GM18868 (cell line): ENCODE measurements around the gene C1QTNF8.

ENCODE experiments used
- ATAC-seq: cut with Tn5 transposase; IDR thresholded peaks from one replicate; pipeline ENCODE4 v1.9.1; 2021; ENCODE audit warnings: mild to moderate bottlenecking, moderate library complexity; ENCODE audit not compliant: unreplicated experiment

The C1QTNF8 gene

GRCh38 chr16:1063728-1064127, 32.3 kb downstream of the C1QTNF8 start:
- ATAC-seq = no peak

DNA sequence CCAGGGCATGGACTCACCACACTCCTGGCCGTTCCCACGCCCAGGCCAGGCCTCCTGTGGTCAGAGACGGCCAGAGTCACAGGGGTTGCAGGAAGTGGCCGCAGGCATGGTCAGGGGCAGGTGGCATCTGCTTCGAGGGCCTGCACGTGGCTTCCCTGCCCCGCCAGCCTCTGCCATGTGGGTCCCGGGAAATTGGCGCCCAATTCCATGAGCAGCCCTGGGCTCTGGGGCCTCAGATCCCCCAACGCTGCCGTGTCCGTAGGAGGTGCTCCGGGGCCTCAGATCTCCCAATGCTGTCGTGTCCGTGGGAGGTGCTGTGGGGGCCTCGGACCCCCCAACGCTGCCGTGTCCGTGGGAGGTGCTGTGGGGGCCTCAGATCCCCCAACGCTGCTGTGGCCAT, 33.1 kb downstream of the C1QTNF8 start:
- no peak for ATAC-seq

DNA sequence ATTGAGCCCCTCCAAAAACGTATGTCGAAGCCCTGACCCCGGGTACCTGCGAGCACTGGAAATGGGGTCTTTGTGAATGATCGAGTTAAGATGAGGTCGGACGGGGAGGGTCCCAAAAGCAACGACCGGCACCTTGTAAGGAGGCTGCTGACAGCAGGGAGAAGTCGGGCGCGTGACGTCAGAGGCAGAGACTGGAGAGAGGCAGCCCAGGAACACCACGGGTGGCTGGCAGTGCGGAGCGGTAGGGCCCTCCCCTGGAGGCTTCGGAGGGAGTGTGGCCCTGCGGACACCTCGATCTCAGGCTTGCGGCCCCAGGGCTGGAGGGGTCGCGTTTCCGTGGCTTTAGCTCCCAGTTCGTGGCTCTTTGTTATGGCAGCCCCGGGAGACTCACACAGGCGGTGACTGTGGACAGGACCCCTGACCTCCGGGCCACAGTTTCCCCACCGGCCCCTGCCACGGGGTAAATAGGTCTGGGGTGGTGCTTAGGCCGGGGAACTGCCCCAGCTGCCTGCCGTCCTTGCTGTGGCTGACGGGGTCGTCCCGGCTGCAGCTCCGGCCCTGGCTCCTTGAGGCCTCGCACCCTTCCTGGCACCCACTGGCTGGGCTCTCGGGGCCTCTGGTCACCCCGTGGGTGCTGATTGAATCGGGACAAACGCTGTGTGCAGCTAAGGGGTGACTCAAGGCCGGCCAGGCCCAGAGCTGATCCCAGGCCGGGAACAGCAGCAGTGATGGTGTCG, 34.1 kb downstream of the C1QTNF8 start:
- no peak for ATAC-seq

DNA sequence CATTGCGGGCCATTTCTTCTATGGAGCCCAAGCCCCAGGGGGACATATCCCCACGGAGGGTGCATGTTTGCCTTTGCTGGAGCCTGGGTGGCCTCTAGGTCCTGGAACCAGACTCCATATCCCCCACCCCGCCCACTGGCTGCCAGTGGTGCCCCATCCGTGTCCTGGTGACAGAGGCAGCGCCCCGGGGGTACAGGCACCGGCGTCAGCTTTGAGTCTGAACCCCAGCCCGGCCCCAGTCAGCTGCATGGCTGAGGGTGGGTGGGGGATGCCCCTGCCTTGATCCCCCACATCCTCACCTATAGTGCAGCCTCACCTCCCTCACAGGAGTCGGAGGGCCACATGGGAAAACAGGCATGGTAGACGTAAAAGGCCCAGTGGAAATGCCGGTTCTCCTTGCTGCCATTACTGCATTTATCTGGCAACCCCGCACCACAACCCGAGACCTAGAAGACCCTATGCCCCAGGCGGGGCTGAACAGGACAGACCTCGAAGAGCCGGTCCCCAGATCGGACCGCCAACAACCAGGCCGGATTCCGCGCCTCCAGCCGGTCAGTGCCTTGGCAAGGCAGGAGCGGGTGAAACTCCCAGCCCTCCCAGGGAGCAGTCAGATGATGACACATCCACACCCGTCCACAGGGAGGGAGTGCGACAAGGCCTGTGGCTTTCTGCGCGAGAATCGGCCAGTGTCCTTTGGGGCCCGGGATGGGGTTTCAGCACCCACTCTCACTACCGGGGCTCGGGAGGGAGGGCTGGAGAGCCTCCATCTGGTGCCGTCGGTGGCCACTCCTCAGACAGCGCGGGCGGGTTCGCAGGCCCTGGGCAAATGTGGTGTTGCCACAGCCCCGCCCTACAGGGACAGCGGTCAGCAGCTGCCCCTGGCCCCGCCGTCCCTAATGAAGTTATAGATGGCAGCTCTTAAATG, 35.4 kb downstream of the C1QTNF8 start:
- no peak for ATAC-seq

GRCh38 chr16:1059310-1059709, 36.7 kb downstream of the C1QTNF8 start:
- no peak for ATAC-seq

GRCh38 chr16:1058216-1058615, 37.8 kb downstream of the C1QTNF8 start:
- no peak for ATAC-seq

DNA sequence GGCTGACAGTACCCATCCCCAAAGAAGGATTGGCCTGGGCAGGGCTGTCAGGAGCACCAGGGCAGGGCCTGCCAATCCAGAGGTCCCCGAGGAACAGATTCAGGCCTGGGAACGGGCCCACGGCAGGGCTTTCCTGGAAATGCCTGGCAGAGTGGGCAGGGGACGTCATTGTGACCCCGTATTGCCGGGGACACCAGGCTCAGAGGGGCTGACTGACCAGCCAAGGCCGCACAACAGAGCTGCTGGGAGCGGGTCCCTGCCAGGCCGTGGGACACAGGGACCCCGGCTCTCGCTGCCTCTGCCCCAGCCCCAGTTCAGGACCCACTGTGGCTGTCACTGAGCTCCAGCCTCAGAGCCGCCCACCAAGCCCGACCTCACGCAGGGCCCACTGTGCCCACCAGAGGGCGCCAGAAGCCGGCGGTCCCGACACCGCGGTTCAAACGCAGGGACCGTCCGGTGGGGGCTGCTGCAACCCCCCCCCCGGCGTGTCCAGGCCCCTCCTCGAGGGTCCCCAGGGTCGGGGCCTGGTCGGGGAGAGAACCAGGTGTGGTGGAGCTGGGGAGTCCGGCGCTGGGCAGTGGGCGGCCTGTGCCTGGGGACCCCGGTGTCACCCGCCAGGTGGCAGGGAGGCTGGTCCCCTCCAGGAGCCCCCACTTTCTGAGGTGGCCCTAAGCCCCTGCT, 38.7 kb downstream of the C1QTNF8 start:
- no peak for ATAC-seq

DNA sequence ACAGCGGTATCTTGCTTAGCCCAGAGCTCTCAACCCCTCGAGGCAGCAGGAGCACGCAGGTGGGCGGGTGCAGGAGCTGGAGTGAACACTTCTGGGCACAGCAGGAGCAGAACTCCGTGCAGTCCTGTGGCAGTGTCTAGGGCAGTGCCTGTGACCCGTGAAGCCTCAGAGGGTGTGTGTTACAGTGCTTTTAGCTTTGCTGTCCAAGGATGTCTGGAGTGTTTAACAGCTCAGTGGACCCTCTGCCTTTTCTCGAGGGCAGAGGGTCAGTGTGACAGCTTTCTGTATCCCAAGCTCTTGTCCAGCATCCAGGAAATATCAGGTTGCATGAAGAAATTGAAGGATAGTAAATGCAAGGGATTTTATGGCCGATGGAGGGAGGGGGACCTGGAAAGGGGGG, 39.8 kb downstream of the C1QTNF8 start:
- ATAC-seq = no peak

- no peak for ATAC-seq
These were observed 40.5 kb downstream of the C1QTNF8 start for GRCh38 chr16:1055557-1055924.

- no peak for ATAC-seq
These were observed 41.1 kb downstream of the C1QTNF8 start for GRCh38 chr16:1054660-1055556.

DNA sequence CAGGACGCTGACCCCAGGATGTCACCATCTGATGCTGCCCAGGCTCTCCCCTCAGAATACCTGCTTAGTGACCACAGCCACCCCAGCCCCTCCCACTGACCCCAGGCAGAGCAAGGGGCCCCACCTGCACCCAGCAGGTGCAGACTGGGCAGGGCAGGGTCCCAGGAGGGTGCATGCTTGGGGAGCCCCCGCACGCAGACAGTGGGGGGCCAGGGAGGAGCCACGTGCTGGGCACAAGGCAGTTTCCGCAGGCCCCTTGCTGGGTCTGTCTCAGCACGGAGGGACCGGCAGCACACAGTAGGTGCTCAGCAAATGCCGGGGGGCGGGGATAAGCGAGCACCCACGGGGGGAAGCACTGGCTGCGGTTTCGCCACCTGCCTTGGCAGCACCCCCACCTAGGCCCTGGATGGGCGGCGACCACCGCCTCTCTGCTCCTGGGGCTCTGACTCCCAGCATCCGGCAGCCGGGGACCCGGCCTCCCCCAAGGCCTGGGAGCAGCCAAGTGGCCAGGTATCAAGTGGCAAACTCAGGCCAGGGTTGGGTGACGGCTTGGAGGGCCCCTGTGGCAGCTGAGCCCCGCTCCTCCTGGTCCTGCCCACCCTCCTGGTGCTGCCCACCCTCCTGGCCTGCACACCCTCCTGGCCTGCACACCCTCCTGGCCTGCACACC, 42.2 kb downstream of the C1QTNF8 start:
- ATAC-seq = no peak

DNA sequence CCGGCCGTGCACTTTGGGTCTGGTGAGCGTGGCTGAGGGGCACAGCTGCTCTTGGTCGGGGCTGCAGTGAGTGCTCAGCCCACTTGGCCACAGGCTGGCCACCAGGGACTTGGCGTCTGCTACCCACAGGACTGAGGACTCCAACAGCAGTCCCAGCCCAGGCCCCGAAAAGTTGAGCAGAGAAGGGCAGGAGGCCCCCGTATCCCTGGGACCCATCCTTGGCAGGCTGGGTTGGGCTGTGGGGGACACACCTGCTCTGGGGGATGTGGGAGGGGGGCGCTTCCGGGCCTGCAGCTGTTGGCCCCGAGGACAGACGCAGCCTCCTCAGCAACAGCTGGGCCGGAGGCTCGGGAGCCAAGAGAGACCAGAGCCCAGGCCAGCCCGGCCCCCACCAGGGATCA, 42.9 kb downstream of the C1QTNF8 start:
- no peak for ATAC-seq

DNA sequence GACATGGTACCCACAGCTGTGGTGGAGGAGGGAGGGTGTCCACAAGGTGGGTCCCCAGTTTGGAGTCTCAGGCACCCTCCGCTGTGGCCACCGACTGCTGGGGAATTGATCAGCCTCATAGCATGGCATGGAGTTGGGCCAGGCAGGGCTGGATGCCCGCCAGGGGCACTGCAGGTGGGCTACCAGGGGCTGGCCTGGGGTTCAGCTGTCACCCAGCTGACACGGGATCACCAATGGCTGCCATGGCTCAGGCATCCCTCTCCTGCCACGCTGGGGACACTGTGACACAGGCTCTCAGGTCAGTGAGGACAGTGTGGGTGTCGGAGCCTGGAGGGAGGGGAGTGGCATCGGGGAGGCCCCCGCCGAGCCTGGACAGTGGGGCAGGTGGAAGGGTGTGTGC, 43.3 kb downstream of the C1QTNF8 start:
- ATAC-seq = no peak

GRCh38 chr16:1051446-1051845, 44.6 kb downstream of the C1QTNF8 start:
- ATAC-seq = no peak

GRCh38 chr16:1050921-1051320, 45.1 kb downstream of the C1QTNF8 start:
- ATAC-seq = no peak

DNA sequence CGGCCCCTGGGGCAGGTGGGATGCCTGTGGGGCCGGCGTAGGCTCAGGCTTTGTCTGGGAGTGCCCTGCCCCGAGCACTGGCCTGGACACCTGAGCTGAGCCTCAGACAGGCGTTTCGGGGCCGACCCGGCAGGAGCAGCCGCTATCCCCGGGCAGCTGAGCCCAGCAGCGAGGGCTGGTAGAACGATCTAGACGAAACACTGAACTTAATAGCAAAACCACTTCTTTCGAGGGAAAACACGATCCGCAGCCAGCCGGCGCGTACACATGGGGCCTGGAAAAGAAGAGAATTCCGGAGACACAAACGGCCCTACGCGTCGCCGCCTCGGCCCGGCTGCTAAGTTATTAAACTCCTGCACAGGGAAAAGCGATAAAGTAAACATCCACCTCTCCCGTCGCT, 45.5 kb downstream of the C1QTNF8 start:
- no peak for ATAC-seq

DNA sequence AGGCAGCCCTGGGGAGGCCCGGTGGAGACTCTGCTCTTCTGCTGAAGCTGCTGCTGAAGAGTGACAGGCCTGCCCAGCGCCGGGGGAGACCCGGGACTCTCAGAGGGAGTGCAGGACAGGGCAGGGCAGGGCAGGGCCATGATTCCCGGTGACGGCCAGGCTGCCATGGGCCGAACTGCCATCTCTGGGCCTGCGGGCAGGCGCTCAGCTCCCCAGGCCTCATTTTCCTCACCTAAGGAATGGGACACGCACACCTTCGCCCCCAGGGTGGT, 46.1 kb downstream of the C1QTNF8 start:
- ATAC-seq = no peak

- ATAC-seq = no peak
These were observed 46.7 kb downstream of the C1QTNF8 start for GRCh38 chr16:1049113-1049975.

DNA sequence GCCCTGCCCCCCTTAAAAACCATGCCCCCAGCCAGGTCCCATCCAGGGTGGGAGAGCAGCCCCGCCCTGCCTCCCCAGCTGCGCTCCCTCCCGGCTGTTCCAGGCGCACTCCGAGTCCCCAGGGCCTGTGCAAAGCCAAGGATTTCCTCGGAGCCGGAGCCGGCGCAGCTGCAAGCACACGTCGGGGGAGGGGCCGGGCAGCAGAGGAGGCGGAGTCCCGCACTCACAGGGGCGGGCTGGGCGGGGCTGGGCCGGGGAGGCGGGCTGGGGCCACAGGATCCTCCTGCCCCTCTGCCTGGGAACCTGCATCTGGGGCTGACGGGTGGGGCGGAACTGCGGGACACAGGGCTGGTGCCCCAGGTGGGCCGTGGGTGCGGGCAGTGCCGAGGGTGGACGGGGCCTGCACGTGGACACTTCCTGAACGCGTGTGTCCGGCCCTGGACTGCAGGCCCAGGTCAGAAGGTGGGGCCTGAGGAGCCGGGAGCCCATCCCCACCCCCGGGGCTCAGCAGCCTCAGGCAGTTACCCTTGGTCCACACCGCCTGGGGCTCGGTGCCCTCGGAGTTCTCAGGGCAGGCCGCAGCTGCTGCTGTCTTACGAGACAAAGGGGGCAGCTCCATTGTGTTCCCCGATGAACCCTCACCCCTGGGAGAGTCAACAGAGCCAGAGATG, 47.5 kb downstream of the C1QTNF8 start:
- ATAC-seq = no peak
